ENCODE results near the gene STARD10.
"Not testable (repeated sequence)": the region's sequence is repeated elsewhere in the genome, so short reads cannot be mapped to it uniquely, and the experiment has no call there.

STARD10 gene

DNA sequence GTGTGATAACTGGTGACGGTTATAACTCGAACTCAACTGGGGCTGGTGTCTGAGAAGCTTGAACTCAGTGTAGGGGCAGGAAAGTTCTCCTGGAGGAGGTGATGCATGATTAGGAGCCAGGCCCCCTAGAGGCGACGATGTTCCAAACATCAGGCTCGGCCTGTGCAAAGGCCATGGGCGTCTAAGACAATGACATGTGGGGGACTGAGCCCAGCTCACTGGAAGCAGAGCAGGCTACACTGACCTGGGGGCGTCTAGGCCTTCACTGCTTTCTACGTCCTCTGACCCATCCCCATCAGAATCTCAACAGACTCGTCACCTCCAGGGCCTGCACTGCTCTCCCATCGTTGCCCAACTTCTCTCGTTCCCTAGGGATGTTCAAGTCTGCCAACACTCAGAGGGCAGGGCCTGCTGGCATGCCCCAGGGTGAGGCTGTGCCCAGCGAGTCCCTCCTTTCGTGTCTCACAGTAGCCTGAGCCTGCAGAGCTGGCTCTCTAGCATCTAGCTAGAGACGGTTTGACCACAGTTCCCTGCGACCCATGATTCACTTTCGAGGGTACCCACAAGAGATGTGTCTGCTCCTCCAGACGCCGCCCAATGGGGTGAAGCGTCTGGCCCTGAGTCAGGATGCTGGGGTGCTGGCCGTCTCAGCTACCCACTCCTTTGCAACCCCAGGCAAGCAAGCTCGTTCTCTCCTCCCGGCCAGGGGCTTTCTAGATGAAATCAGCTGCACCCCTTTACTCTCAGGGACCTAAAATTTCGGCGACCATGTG, 19.3 kb upstream of the STARD10 start:
- POLR2A ChIA-PET = interaction anchor here (0.7 to 1.9 kb wide), 10 partner anchors 9 to 429 kb away, joined by 3 to 17 read pairs (median 4); partner anchors contain the start of gene STARD10
- DNase-seq (ENCODE audit: extremely low spot score) = peak; percentile 78
- CTCF ChIA-PET = interaction anchor here (0.6 to 1.6 kb wide), 6 partner anchors 15 to 88 kb away, joined by 3 to 11 read pairs (median 5); partner anchors contain the start of gene STARD10
- TF ChIP-seq CTBP1 (IDR thresholded peaks at IDR 0.05; ENCODE audit: borderline replicate concordance) (no peak), FOXK2 (IDR thresholded peaks at IDR 0.05) (no peak), SP1 (IDR thresholded peaks at IDR 0.05) (no peak), HDGF (IDR thresholded peaks at IDR 0.05; ENCODE audit: borderline replicate concordance) (no peak; the same call in 1 of the 2 replicates), ELF4 (IDR thresholded peaks at IDR 0.05) (no peak), ARNT (IDR thresholded peaks at IDR 0.05) (no peak), FOXM1 (IDR thresholded peaks at IDR 0.05; ENCODE audit: borderline replicate concordance) (no peak), TARDBP (IDR thresholded peaks at IDR 0.05) (no peak), FOXA1 (IDR thresholded peaks at IDR 0.05) (no peak), ZNF384 (IDR thresholded peaks at IDR 0.05) (no peak), L3MBTL2 (conservative IDR thresholded peaks at IDR 0.05) (no peak; the same call in 1 of the 2 replicates), LEF1 (IDR thresholded peaks at IDR 0.05; ENCODE audit: borderline replicate concordance) (no peak), BHLHE40 (IDR thresholded peaks at IDR 0.05; ENCODE audit: borderline replicate concordance) (no peak), NFRKB (IDR thresholded peaks at IDR 0.05) (no peak), SUZ12 (IDR thresholded peaks at IDR 0.05) (no peak)
- TF ChIP-seq, protein P1, sequence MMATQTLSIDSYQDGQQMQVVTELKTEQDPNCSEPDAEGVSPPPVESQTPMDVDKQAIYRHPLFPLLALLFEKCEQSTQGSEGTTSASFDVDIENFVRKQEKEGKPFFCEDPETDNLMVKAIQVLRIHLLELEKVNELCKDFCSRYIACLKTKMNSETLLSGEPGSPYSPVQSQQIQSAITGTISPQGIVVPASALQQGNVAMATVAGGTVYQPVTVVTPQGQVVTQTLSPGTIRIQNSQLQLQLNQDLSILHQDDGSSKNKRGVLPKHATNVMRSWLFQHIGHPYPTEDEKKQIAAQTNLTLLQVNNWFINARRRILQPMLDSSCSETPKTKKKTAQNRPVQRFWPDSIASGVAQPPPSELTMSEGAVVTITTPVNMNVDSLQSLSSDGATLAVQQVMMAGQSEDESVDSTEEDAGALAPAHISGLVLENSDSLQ (IDR thresholded peaks at IDR 0.05) = no peak

DNA sequence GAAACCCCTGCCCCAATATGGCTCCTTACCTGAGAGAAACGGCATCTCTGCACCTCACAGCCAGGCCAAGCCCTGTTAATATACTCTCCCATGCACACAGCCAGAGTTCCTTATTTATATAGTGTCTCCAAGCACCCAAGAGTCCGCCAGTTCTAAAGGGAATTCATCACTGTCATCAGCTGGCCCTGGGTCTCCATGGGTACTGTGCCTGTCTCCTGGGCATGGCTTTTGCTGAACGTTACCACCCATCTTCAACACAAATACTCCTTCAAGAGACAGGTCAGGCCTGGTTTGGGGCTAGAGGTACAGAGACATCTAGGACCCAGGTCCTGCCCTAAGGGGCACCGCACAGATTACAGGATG, 18.7 kb upstream of the STARD10 start:
- ChIA-PET CTCF (interaction anchor here (0.6 to 1.6 kb wide), 5 partner anchors 15 to 88 kb away, joined by 3 to 11 read pairs (median 6); partner anchors contain the start of gene STARD10), POLR2A (interaction anchor here (0.7 to 1.9 kb wide), 10 partner anchors 9 to 430 kb away, joined by 3 to 17 read pairs (median 4); partner anchors contain the start of gene STARD10)
- TF ChIP-seq SP1 (IDR thresholded peaks at IDR 0.05) (no peak), BHLHE40 (IDR thresholded peaks at IDR 0.05; ENCODE audit: borderline replicate concordance) (no peak), FOXA1 (IDR thresholded peaks at IDR 0.05) (no peak), LEF1 (IDR thresholded peaks at IDR 0.05; ENCODE audit: borderline replicate concordance) (no peak), CTBP1 (IDR thresholded peaks at IDR 0.05; ENCODE audit: borderline replicate concordance) (no peak), L3MBTL2 (conservative IDR thresholded peaks at IDR 0.05) (0 out of 2 replicates have a peak, but pooled peaks have one; percentile 6), ZNF384 (IDR thresholded peaks at IDR 0.05) (no peak), NFRKB (IDR thresholded peaks at IDR 0.05) (no peak), HDGF (IDR thresholded peaks at IDR 0.05; ENCODE audit: borderline replicate concordance) (no peak; the same call in 1 of the 2 replicates), ARNT (IDR thresholded peaks at IDR 0.05) (no peak), SUZ12 (IDR thresholded peaks at IDR 0.05) (no peak), FOXM1 (IDR thresholded peaks at IDR 0.05; ENCODE audit: borderline replicate concordance) (no peak), ELF4 (IDR thresholded peaks at IDR 0.05) (no peak), FOXK2 (IDR thresholded peaks at IDR 0.05) (no peak), TARDBP (IDR thresholded peaks at IDR 0.05) (no peak)
- TF ChIP-seq, protein P1 (IDR thresholded peaks at IDR 0.05) = peak; percentile 91
- DNase-seq (ENCODE audit: extremely low spot score) = no peak

DNA sequence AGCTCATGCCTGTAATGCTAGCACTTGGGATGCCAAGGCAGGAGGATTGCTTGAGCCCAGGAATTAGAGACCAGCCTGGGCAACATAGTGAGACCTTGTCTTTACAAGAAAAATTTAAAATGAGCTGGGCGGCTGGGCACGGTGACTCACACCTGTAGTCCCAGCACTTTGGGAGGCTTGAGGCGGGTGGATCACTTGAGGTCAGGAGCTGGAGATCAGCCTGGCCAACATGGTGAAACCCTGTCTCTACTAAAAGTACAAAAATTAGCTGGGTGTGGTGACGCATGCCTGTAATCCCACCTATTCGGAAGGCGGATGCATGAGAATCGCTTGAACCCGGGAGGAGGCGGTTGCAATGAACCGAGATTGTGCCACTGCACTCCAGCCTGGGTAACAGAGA, 17.8 kb upstream of the STARD10 start:
- CTCF ChIA-PET; DNase-seq (ENCODE audit: extremely low spot score); POLR2A ChIA-PET: not testable (repeated sequence)

DNA sequence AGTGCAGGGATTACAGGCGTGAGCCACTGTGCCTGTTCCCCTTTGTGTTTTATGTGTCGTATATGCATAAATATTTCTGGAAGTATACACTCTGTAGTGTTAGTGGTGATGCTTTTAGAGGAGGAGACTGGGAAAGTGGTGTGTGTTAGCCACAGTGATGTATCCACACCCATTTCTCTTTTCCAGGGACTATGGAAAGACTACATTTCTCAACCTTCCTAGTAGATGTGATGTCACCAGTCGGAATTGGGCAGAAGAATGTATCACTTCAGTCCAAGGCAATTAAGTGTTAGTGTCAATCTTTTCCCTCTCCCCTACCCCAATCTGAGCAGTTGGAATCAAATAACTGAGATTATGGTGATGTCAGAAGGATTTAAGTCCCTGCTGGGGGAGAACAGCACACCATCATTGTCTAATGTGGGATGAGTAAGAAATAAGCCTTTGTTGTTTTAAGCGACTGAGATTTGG, 14.5 kb upstream of the STARD10 start:
- ChIA-PET POLR2A (no interaction called here), CTCF (no interaction called here)
- no peak for DNase-seq (ENCODE audit: extremely low spot score)
- TF ChIP-seq HDGF (IDR thresholded peaks at IDR 0.05; ENCODE audit: borderline replicate concordance) = no peak
- TF ChIP-seq BHLHE40 (IDR thresholded peaks at IDR 0.05; ENCODE audit: borderline replicate concordance) = no peak
- TF ChIP-seq LEF1 (IDR thresholded peaks at IDR 0.05; ENCODE audit: borderline replicate concordance) = no peak
- TF ChIP-seq ELF4 (IDR thresholded peaks at IDR 0.05) = no peak
- TF ChIP-seq, protein P1 (IDR thresholded peaks at IDR 0.05) = no peak
- TF ChIP-seq CTBP1 (IDR thresholded peaks at IDR 0.05; ENCODE audit: borderline replicate concordance) = no peak
- no peak for TF ChIP-seq FOXK2 (IDR thresholded peaks at IDR 0.05)
- no peak for TF ChIP-seq SUZ12 (IDR thresholded peaks at IDR 0.05)
- TF ChIP-seq ZNF384 (IDR thresholded peaks at IDR 0.05) = no peak
- no peak for TF ChIP-seq NFRKB (IDR thresholded peaks at IDR 0.05)
- no peak for TF ChIP-seq FOXA1 (IDR thresholded peaks at IDR 0.05)
- TF ChIP-seq L3MBTL2 (conservative IDR thresholded peaks at IDR 0.05) = no peak
- no peak for TF ChIP-seq FOXM1 (IDR thresholded peaks at IDR 0.05; ENCODE audit: borderline replicate concordance)
- no peak for TF ChIP-seq SP1 (IDR thresholded peaks at IDR 0.05)
- TF ChIP-seq TARDBP (IDR thresholded peaks at IDR 0.05) = no peak
- no peak for TF ChIP-seq ARNT (IDR thresholded peaks at IDR 0.05)

DNA sequence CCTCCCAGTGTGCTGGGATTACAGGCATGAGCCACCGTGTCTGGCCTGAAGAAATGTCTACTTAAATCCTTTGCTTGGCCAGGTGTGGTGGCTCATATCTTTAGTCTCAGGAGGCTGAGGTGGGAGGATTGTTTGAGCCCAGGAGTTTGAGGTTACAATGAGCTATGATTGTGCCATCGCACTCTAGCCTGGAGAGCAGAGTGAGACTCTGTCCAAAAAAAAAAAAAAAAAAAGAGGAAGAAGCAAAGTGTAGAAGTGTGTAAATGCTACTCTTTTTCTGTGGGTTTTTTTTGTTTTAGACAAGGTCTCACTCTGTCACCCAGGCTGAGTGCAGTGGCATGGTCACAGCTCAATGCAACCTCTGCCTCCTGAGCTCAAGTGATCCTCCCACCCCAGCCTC, 13.9 kb upstream of the STARD10 start:
- no peak for DNase-seq (ENCODE audit: extremely low spot score)
- ChIA-PET CTCF (no interaction called here), POLR2A (no interaction called here)
- TF ChIP-seq SP1 (IDR thresholded peaks at IDR 0.05) (no peak), BHLHE40 (IDR thresholded peaks at IDR 0.05; ENCODE audit: borderline replicate concordance) (no peak), FOXK2 (IDR thresholded peaks at IDR 0.05) (no peak), ZNF384 (IDR thresholded peaks at IDR 0.05) (no peak), ARNT (IDR thresholded peaks at IDR 0.05) (no peak)
- TF ChIP-seq, protein P1 (IDR thresholded peaks at IDR 0.05) = no peak

Data from HEK293T (cell line).